ENCODE results near the gene GBE1. TPM values are rescaled to one million over a fixed set of nuclear protein-coding genes. Genes with fewer than 3 reads are reported as not detected.
A peak's percentile ranks its signal among the peaks of the same experiment; 100 is the strongest.
"Not testable (repeated sequence)": the region's sequence is repeated elsewhere in the genome, so short reads cannot be mapped to it uniquely, and the experiment has no call there.

GBE1 gene
- total RNA-seq, 2 donors from 2014 or later, result 8.4 to 12.3 TPM

DNA sequence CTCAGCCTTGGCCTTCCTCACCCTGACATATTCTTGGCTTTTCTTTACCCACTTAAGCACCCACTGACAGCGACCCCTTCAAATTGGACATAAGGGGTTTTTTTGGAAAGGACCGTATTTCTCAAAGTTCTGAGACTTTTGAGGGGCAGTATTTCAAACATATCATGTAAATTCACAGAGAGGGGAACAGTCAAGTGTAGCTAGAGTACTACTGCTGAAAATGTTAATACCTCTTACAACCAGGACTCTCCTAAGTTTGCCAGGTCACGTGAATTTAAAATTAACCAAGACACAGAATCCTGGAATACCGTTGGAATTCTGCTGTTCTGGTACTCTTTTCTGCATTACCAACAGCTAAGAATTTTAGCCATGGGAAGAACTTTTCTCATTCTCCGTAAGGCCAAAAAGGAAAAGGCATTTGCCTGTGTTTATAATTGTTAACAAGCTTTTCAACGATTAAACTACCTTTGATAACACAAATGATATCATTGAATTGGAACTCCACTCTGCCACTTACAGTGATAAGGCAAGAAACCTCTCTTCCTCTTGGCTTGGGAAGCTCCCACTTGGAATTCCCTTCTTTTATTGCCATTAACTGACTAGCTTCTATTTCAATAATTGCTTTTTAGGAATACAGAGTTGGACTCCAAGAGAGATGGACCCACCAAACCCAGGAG lies 597 bp upstream of the GBE1 start:
- H3K27ac Mint-ChIP-seq, result peak overlapping the region; percentile 93
- Histone ChIP-seq H3K27me3 (ENCODE audit: control insufficient read depth, insufficient read depth, low read length, poor library complexity, severe bottlenecking) (no peaks in the 10 kb centered on the region), H3K4me1 (ENCODE audit: control insufficient read depth, insufficient read depth, low read length) (peaks cover 3% of the 10 kb centered on the region), H3K9me3 (ENCODE audit: control insufficient read depth, low read length) (peaks cover 19% of the 10 kb centered on the region), H3K4me3 (ENCODE audit: low read length) (peak overlapping the region; percentile 92), H3K36me3 (ENCODE audit: control insufficient read depth, insufficient read depth, low read length) (no peaks in the 10 kb centered on the region), H3K27ac (ENCODE audit: low read depth, low read length) (peak overlapping the region; percentile 98), H3K9ac (ENCODE audit: extremely low read depth, low read length, poor library complexity, severe bottlenecking) (peak overlapping the region; percentile 85)
- 56 to 78% methylated on average over 5 to 6 of the region's 6 CpGs for WGBS, 2 experiments (ENCODE audit: insufficient coverage in 1 of 2, insufficient read length in 1 of 2)
- peaks cover 7% of the 10 kb centered on the region for H3K36me3 Mint-ChIP-seq (ENCODE audit: low read depth)
- H3K4me1 Mint-ChIP-seq, result peaks cover 17% of the 10 kb centered on the region
- H3K9me3 Mint-ChIP-seq, result peaks cover 13% of the 10 kb centered on the region
- H3K4me3 Mint-ChIP-seq, result peak overlapping the region; percentile 80
- DNase-seq, result no peak
- H3K27me3 Mint-ChIP-seq (ENCODE audit: insufficient read depth), result no peaks in the 10 kb centered on the region
- TF ChIP-seq, protein P1, sequence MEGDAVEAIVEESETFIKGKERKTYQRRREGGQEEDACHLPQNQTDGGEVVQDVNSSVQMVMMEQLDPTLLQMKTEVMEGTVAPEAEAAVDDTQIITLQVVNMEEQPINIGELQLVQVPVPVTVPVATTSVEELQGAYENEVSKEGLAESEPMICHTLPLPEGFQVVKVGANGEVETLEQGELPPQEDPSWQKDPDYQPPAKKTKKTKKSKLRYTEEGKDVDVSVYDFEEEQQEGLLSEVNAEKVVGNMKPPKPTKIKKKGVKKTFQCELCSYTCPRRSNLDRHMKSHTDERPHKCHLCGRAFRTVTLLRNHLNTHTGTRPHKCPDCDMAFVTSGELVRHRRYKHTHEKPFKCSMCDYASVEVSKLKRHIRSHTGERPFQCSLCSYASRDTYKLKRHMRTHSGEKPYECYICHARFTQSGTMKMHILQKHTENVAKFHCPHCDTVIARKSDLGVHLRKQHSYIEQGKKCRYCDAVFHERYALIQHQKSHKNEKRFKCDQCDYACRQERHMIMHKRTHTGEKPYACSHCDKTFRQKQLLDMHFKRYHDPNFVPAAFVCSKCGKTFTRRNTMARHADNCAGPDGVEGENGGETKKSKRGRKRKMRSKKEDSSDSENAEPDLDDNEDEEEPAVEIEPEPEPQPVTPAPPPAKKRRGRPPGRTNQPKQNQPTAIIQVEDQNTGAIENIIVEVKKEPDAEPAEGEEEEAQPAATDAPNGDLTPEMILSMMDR (conservative IDR thresholded peaks at IDR 0.05), result no peak

DNA sequence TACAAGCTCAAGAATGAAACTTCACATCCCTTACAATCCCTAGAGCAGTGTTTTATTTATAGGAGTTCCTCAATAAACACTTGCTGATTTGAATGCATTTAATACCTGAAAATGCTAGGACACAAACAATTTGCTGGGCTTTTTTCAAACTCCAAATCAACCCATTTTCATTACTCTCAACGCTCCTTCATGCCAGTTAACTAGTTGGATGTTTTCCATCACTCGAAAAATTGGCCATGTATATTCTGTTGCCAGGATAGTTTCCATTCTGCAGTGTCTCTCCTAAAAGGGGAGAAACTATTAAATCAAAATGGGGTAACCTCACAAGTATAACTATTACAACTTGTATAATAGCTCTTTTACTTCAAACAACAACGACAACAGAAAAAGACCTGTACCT lies 1.2 kb downstream of the GBE1 start:
- Mint-ChIP-seq H3K27me3 (ENCODE audit: insufficient read depth) (no peaks in the 10 kb centered on the region), H3K36me3 (ENCODE audit: low read depth) (peaks cover 7% of the 10 kb centered on the region), H3K4me1 (peaks cover 17% of the 10 kb centered on the region), H3K27ac (no peak overlapping the region), H3K9me3 (no peaks in the 10 kb centered on the region), H3K4me3 (peak overlapping the region; percentile 80)
- H3K9ac ChIP-seq (ENCODE audit: extremely low read depth, low read length, poor library complexity, severe bottlenecking), result no peak overlapping the region
- WGBS, 2 experiments (ENCODE audit: insufficient coverage in 1 of 2, insufficient read length in 1 of 2), result 80 to 92% methylated on average over 2 to 3 of the region's 3 CpGs
- peaks cover 8% of the 10 kb centered on the region for H3K9me3 ChIP-seq (ENCODE audit: control insufficient read depth, low read length)
- H3K4me3 ChIP-seq (ENCODE audit: low read length), result peak overlapping the region; percentile 92
- peaks cover 3% of the 10 kb centered on the region for H3K4me1 ChIP-seq (ENCODE audit: control insufficient read depth, insufficient read depth, low read length)
- TF ChIP-seq, protein P1 (conservative IDR thresholded peaks at IDR 0.05), result no peak
- no peak overlapping the region for H3K27ac ChIP-seq (ENCODE audit: low read depth, low read length)
- DNase-seq, result no peak
- no peaks in the 10 kb centered on the region for H3K27me3 ChIP-seq (ENCODE audit: control insufficient read depth, insufficient read depth, low read length, poor library complexity, severe bottlenecking)
- H3K36me3 ChIP-seq (ENCODE audit: control insufficient read depth, insufficient read depth, low read length), result no peaks in the 10 kb centered on the region

DNA sequence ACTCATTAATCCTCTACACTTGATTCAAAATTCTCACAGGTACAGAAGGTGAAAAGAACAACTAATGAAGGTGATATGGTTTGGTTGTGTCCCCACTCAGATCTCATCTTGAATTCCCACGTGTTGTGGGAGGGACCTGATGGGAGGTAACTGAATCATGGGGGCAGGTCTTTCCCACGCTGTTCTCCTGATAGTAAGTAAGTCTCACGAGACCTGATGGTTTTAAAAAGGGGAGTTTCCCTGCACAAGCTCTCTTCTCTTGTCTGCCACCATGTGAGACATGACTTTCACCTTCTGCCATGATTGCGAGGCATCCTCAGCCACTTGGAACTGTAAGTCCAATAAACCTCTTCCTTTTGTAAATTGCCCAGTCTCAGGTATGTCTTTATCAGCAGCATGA lies 2.7 kb downstream of the GBE1 start:
- H3K27ac Mint-ChIP-seq; H3K27ac ChIP-seq (ENCODE audit: low read depth, low read length); H3K36me3 ChIP-seq (ENCODE audit: control insufficient read depth, insufficient read depth, low read length); H3K27me3 Mint-ChIP-seq (ENCODE audit: insufficient read depth); H3K9me3 Mint-ChIP-seq; H3K27me3 ChIP-seq (ENCODE audit: control insufficient read depth, insufficient read depth, low read length, poor library complexity, severe bottlenecking); H3K4me3 ChIP-seq (ENCODE audit: low read length); H3K4me3 Mint-ChIP-seq; H3K4me1 ChIP-seq (ENCODE audit: control insufficient read depth, insufficient read depth, low read length); H3K9ac ChIP-seq (ENCODE audit: extremely low read depth, low read length, poor library complexity, severe bottlenecking); DNase-seq; H3K36me3 Mint-ChIP-seq (ENCODE audit: low read depth): not testable (repeated sequence)
- WGBS, 2 experiments (ENCODE audit: insufficient coverage in 1 of 2, insufficient read length in 1 of 2), result 85 to 93% methylated on average over 3 to 4 of the region's 4 CpGs
- H3K4me1 Mint-ChIP-seq, result peaks cover 17% of the 10 kb centered on the region
- H3K9me3 ChIP-seq (ENCODE audit: control insufficient read depth, low read length), result peaks cover 17% of the 10 kb centered on the region

Measured in endodermal cell (in vitro differentiated cells).